Endodermal cell (in vitro differentiated cells): ENCODE data around the gene RABGAP1L. TPM values are rescaled to one million over a fixed set of nuclear protein-coding genes. Genes with fewer than 3 reads are reported as not detected.

Experiments
- DNase-seq: peaks from one replicate; pipeline ENCODE4 v3.0.0-alpha.2; 2017
- H3K27ac ChIP-seq: 2 replicates; pipeline ENCODE4 v1.5.1; 2013; ENCODE audit warnings: mild to moderate bottlenecking, low read depth, low read length, moderate library complexity
- H3K27me3 ChIP-seq: 2 replicates; pipeline ENCODE4 v1.6.1; 2013; ENCODE audit warnings: mild to moderate bottlenecking, low read length, moderate library complexity; ENCODE audit not compliant: insufficient read depth, control insufficient read depth, poor library complexity, severe bottlenecking
- H3K36me3 ChIP-seq: 2 replicates; pipeline ENCODE4 v1.7.0; 2013; ENCODE audit warnings: mild to moderate bottlenecking, low read length, moderate library complexity; ENCODE audit not compliant: control insufficient read depth, insufficient read depth
- H3K4me1 ChIP-seq: one replicate; pipeline ENCODE4 v1.7.0; 2013; ENCODE audit warnings: low read length; ENCODE audit not compliant: control insufficient read depth, insufficient read depth
- H3K4me3 ChIP-seq: 2 replicates; pipeline ENCODE4 v1.5.1; 2013; ENCODE audit warnings: mild to moderate bottlenecking, low read length, moderate library complexity
- H3K9ac ChIP-seq: 2 replicates; pipeline ENCODE4 v1.6.1; 2013; ENCODE audit warnings: mild to moderate bottlenecking, low read length, moderate library complexity; ENCODE audit not compliant: poor library complexity, severe bottlenecking; ENCODE audit errors: extremely low read depth
- H3K9me3 ChIP-seq: 2 replicates; pipeline ENCODE4 v1.6.1; 2013; ENCODE audit warnings: mild to moderate bottlenecking, low read length, moderate library complexity; ENCODE audit not compliant: control insufficient read depth
- H3K27ac Mint-ChIP-seq: 2 replicates; pipeline ENCODE4 v1.8.0; 2020; ENCODE audit warnings: mixed read lengths
- H3K27me3 Mint-ChIP-seq: 2 replicates; pipeline ENCODE4 v1.8.0; 2021; ENCODE audit warnings: mild to moderate bottlenecking, mixed read lengths; ENCODE audit not compliant: insufficient read depth
- H3K36me3 Mint-ChIP-seq: 2 replicates; pipeline ENCODE4 v1.8.0; 2020; ENCODE audit warnings: low read depth, mixed read lengths
- H3K4me1 Mint-ChIP-seq: 2 replicates; pipeline ENCODE4 v1.8.0; 2020; ENCODE audit warnings: mixed read lengths
- H3K4me3 Mint-ChIP-seq: 2 replicates; pipeline ENCODE4 v1.8.0; 2020; ENCODE audit warnings: mild to moderate bottlenecking, moderate library complexity, mixed read lengths
- H3K9me3 Mint-ChIP-seq: 2 replicates; pipeline ENCODE4 v1.8.0; 2020; ENCODE audit warnings: mild to moderate bottlenecking, mixed read lengths
- CTCF ChIP-seq: fragments of 200-600 bp; sonication (generic); conservative IDR thresholded peaks from 2 replicates; pipeline ENCODE4 v1.5.0; 2021; ENCODE audit warnings: antibody characterized with exemption, mild to moderate bottlenecking
- WGBS, 2 experiments: methylation state at CpG; one replicate each; pipeline versions ENCODE4 v1.1.5 to v1.1.7; 2013; ENCODE audit warnings: missing lambda C conversion rate in 2 of 2, mixed read lengths in 1 of 2; ENCODE audit not compliant: insufficient coverage in 1 of 2, insufficient read length in 1 of 2; 5-methylcytosine and 5-hydroxymethylcytosine counted together
- total RNA-seq, 2 donors: library from RNA; stranded (reverse); fragmentation: NEBNext Ultra II Directional in 1 of 2; extraction: Animal tissue kit (Norgen Biotek cat#: 25700) in 1 of 2; gene quantifications; 2 replicates in 1 of 2; 3 replicates in 1 of 2; pipeline ENCODE4 v1.2.1, GENCODE V29; 2021

RABGAP1L gene
- total RNA-seq, 2 donors from 2014 or later: 32.5 to 36.9 TPM

- Mint-ChIP-seq H3K4me3 (no peak overlapping the region), H3K9me3 (peaks cover 29% of the 10 kb centered on the region), H3K27me3 (no peaks in the 10 kb centered on the region), H3K36me3 (peaks cover 11% of the 10 kb centered on the region), H3K27ac (no peak overlapping the region), H3K4me1 (peaks cover 2% of the 10 kb centered on the region)
- peaks cover 15% of the 10 kb centered on the region for H3K9me3 ChIP-seq
- no peak for TF ChIP-seq CTCF
- H3K4me3 ChIP-seq: no peak overlapping the region
- no peak overlapping the region for H3K27ac ChIP-seq
- H3K36me3 ChIP-seq: no peaks in the 10 kb centered on the region
- no peaks in the 10 kb centered on the region for H3K27me3 ChIP-seq
- no peak for DNase-seq
- WGBS, 2 experiments: 94% methylated on average over 5 of the region's 5 CpGs
- no peak overlapping the region for H3K9ac ChIP-seq
- no peaks in the 10 kb centered on the region for H3K4me1 ChIP-seq
Observed at GRCh38 chr1:174206148-174206836, 47.0 kb downstream of the RABGAP1L start.

GRCh38 chr1:174209347-174210187, 50.2 kb downstream of the RABGAP1L start:
- 94% methylated on average over 3 to 5 of the region's 5 CpGs for WGBS, 2 experiments
- Mint-ChIP-seq H3K9me3 (peaks cover 23% of the 10 kb centered on the region), H3K36me3 (peaks cover 9% of the 10 kb centered on the region), H3K27ac (no peak overlapping the region), H3K4me1 (no peaks in the 10 kb centered on the region), H3K4me3 (no peak overlapping the region), H3K27me3 (no peaks in the 10 kb centered on the region)
- Histone ChIP-seq H3K36me3 (no peaks in the 10 kb centered on the region), H3K9me3 (peaks cover 15% of the 10 kb centered on the region), H3K27ac (no peak overlapping the region), H3K4me1 (no peaks in the 10 kb centered on the region), H3K27me3 (no peaks in the 10 kb centered on the region), H3K9ac (no peak overlapping the region), H3K4me3 (no peak overlapping the region)
- TF ChIP-seq CTCF: no peak
- DNase-seq: no peak

- Histone ChIP-seq H3K9me3 (peaks cover 15% of the 10 kb centered on the region), H3K4me3 (no peak overlapping the region), H3K4me1 (no peaks in the 10 kb centered on the region), H3K27me3 (no peaks in the 10 kb centered on the region), H3K36me3 (no peaks in the 10 kb centered on the region), H3K27ac (no peak overlapping the region), H3K9ac (no peak overlapping the region)
- Mint-ChIP-seq H3K27ac (no peak overlapping the region), H3K4me1 (no peaks in the 10 kb centered on the region), H3K4me3 (no peak overlapping the region), H3K36me3 (peaks cover 9% of the 10 kb centered on the region), H3K9me3 (peaks cover 25% of the 10 kb centered on the region), H3K27me3 (no peaks in the 10 kb centered on the region)
- no peak for TF ChIP-seq CTCF
- no peak for DNase-seq
Observed at GRCh38 chr1:174211486-174211885, 52.2 kb downstream of the RABGAP1L start.
